Stimulated activated CD4-positive, alpha-beta T cell treated with anti-CD3 and anti-CD28 coated beads, TNF-alpha, amount 100 ng/mL, for 1 hour (primary cell): ENCODE measurements around the gene SLC10A7.

ENCODE experiments used
- DNase-seq, 3 donors: peaks; one replicate each; pipeline ENCODE4 v3.0.0-alpha.2; 2020; ENCODE audit warnings: low read depth in 3 of 3, low spot score in 1 of 3

SLC10A7 gene

DNA sequence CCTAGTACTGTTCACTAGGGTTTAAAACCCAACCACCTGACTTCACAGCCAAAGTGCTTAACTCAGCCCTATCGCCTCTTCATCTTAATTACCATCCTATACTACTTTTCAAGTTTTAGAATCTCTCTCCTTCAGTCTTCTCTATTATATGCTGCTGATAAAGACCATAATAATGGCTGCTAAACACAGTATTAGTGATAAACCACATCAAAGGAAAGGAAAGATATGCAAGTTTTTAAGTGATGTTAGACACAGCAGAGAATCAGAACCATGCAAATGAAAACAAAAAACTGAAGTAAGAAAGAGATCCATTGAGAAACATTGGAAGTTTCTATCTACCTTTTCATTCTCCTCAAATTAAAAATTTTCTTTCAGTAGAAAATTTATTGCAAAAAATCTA lies 206.6 kb downstream of the SLC10A7 start:
- DNase-seq = no peak

GRCh38 chr4:146311238-146311970 lies 210.3 kb downstream of the SLC10A7 start:
- DNase-seq = no peak

DNA sequence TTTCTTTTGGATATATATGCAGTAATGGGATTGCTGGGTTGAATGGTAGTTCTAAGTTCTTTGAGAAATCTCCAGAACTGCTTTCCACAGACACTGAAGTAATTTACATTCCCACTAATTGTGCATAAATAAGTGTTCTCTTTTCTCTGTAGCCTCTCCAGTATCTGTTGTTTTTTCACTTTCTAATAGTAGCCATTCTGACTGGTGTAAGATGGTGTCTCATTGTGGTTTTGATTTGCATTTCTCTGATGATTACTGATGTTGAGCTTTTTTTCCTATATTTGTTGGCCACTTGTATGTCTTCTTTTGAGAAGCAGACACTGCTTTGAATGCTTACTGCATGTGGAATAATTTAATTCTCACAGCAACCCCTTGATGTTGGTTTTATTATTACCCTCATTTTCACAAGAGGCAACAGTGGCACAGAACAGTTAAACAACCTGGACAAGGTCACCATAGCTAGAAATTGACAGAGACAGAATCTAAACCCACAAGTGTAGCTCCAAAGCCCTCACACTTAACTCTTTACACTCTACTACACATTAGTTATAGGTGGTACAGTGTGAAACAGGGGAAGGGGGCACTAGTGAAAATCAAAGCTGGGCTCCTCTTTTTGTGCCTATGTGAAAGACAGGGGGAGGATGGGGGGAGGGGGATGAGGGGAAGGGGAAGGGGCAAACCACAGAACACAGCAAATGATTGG lies 211.3 kb downstream of the SLC10A7 start:
- no peak for DNase-seq

GRCh38 chr4:146308951-146309350 lies 212.8 kb downstream of the SLC10A7 start:
- no peak for DNase-seq

- DNase-seq = no peak
Measured at GRCh38 chr4:146302822-146303221, 218.9 kb downstream of the SLC10A7 start.

DNA sequence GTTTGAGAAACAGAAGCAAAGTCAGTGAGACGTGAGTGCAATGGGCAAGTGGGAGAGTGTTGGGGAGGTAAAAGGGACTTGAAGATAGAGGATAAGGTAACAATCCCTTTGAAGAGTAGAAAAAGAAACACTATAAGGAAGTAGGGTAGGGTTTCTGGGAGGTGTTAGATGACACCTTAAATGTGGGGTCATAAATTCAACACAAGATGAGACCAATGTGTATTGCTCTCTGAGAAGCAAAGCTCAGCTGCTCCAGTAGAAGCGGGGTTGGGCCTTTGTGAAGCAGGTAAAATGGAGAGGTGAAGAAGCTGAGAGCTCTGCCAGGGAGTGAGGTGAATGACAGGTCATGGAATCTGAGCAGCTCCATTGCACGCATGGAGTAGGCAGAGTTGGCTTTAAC lies 222.1 kb downstream of the SLC10A7 start:
- no peak for DNase-seq

- DNase-seq = no peak
Measured at GRCh38 chr4:146294776-146295175, 227.0 kb downstream of the SLC10A7 start.

DNA sequence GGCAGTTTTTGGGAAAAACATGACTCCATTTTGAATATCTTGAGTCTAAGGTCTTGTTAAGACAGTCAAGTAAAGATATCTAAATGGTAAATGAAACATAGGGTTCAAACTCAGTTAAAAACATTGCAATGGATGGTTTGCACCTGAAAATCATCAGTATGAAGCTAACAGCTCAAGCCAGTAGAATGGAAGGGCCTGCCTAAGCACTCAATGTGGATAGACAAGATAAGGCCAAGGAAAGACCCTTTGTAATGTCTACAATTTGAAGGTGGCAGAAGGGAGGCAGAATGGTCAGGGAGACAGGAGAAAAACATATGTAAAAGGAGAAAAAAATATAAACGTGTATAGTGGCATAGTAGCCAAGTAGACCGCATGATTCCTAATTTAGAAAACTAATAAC lies 229.2 kb downstream of the SLC10A7 start:
- DNase-seq = no peak

GRCh38 chr4:146291313-146291712 lies 230.4 kb downstream of the SLC10A7 start:
- DNase-seq = no peak

DNA sequence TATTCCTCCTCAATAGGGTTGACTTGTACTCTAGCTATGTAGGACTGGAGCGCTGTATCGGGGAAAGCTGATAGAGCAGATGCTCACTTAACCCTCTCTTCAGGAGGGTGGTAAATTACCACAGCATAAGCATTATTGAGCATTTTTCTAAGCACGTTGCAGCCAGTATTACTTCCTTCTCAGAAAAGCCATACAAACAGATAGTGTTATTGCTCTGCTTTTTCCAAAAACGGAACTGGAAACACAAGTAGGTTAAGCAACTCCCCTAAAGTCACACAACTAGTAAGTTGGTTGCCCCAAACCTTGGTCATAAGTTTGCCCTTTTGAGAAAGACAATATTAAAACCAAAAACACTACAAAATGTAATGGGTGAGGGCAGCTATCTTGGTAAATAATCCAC lies 233.5 kb downstream of the SLC10A7 start:
- no peak for DNase-seq

GRCh38 chr4:146285037-146285436 lies 236.7 kb downstream of the SLC10A7 start:
- no peak for DNase-seq

GRCh38 chr4:146283758-146284651 lies 237.7 kb downstream of the SLC10A7 start:
- no peak for DNase-seq

- DNase-seq = no peak
Measured at GRCh38 chr4:146282657-146283056, 239.1 kb downstream of the SLC10A7 start.

GRCh38 chr4:146278986-146279385 lies 242.8 kb downstream of the SLC10A7 start:
- no peak for DNase-seq

- DNase-seq = no peak
Measured at GRCh38 chr4:146275370-146275769, 246.4 kb downstream of the SLC10A7 start.

GRCh38 chr4:146274774-146275173 lies 247.0 kb downstream of the SLC10A7 start:
- no peak for DNase-seq

DNA sequence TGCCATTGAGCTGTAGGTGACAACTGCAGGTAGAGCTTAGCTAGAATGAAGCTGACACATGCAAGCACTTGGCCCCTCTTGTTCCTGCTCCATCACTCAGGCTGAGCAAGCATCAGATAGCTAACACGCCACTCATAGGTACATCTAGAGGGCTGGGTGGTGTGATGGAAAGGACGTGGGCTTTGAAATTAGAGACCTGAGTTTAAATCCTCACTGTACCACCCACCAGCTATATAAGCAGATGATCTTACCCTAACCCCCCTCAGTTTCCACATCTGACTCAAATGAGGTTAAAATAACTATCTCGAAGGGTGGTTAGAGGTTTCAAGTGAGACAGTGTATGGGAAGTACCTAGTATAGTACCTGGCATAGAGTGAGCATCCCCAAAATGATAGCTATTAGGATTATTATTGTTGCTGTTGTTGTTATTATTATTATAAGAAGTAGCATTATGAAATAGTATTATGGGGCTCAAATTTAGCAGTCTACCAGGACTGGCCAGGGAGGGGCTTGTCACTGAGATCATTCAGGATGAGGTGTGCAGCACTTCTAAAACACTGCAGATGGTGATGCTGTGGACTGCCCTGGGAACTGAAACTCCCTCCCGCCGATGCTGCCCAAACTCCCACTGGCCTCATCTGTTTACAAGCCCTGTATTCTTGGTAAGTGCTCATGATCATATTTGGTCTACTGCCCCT lies 248.4 kb downstream of the SLC10A7 start:
- DNase-seq = no peak

DNA sequence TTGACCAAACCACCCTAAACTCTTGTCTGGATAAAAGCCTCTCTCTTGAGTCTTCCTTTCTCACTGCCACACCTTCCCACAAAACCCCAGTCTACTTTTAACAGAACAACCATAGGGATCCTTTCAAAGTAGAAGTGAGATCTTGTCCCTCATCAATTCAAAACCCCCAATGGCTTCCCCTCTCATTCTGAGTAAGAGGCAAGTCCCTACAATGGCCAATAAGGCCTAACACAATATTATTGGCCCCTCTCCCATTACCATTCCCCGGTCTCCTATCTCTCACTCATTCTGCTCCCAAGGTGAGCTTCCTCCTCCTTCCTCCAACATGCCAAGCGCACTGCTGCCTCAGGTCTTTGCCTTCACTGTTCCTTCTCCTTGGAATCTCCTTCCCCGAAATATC lies 250.3 kb downstream of the SLC10A7 start:
- no peak for DNase-seq

DNA sequence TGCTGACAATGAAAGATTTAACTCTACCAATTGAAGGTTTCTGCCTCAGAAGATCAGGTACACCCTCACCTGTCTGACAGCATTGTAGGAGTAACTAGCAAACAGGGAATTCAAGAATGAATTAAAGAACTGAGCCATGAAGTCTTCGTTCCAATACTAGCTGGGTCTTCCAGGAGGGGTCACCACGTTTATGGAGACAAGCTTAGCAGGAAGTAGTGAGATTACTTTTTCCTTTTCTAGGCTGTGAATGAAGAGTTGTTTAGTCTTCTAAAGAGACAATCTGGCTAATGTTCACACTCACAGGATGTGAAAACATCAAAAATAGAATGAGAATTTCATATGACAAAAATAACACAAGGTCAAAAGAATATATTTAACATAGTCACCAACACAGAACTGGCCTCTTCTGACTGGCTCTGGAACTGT lies 252.5 kb downstream of the SLC10A7 start:
- DNase-seq = no peak

GRCh38 chr4:146267826-146268225 lies 253.9 kb downstream of the SLC10A7 start:
- no peak for DNase-seq

- DNase-seq = no peak
Measured at GRCh38 chr4:146265950-146266490, 255.7 kb downstream of the SLC10A7 start.
